GM12878 (cell line): ENCODE measurements around the gene PARP15. TPM values are rescaled to one million over a fixed set of nuclear protein-coding genes. Genes with fewer than 3 reads are reported as not detected.

Source experiments
- ATAC-seq: fragments of 200-7000 bp; cut with Tn5 transposase; 3 replicates; pipeline ENCODE4 v1.9.1; 2020; ENCODE audit warnings: mild to moderate bottlenecking, moderate library complexity
- BruUV-seq: library from RNA; stranded (reverse); fragments of 400-500 nt; replicated peaks from 2 replicates; lab custom pipeline; 2021; lab: Mats Ljungman, UMichigan
- CTCF ChIA-PET: fragments of 300-600 bp; sonication (Branson Sonifier 250); formaldehyde crosslinking; extraction: SDS; loops from one replicate; lab custom pipeline; 2021; ENCODE audit warnings: inconsistent platforms; lab: Yijun Ruan, JAX
- POLR2A ChIA-PET: fragments of 350-600 bp; formaldehyde crosslinking; extraction: SDS; loops from one replicate; lab custom pipeline; 2021; ENCODE audit warnings: inconsistent platforms; lab: Charles Lee
- RAD21 ChIA-PET: fragments of 300-600 bp; sonication (Branson Sonifier 250); formaldehyde crosslinking; loops from one replicate; lab custom pipeline; 2023; ENCODE audit warnings: antibody characterized with exemption; ENCODE audit not compliant: unreplicated experiment; lab: Charles Lee
- SMC1A ChIA-PET: fragments of 300-600 bp; sonication (Branson Sonifier 250); formaldehyde crosslinking; loops from one replicate; lab custom pipeline; 2023; ENCODE audit not compliant: unreplicated experiment, uncharacterized antibody; lab: Charles Lee
- DNase-seq: peaks from one replicate; pipeline ENCODE4 v3.0.0-alpha.2; 2011; ENCODE audit warnings: low read depth, low spot score
- FAIRE-seq: peaks from 3 replicates; lab custom pipeline; 2011; peaks lifted over from hg19 to GRCh38; lab: Jason Lieb, UNC
- H2AFZ ChIP-seq: 2 replicates; pipeline ENCODE4 v1.6.0; 2011; ENCODE audit warnings: low read depth, low read length, control low read depth; ENCODE audit not compliant: control insufficient read depth
- H3K27ac ChIP-seq: 2 replicates; pipeline ENCODE4 v1.5.1; 2011; ENCODE audit warnings: control low read depth; ENCODE audit not compliant: control insufficient read depth, insufficient read depth
- H3K27me3 ChIP-seq, 2 experiments: replicated peaks in 1 of 2; 2 replicates each; pipeline versions ENCODE4 v1.6.0 to v1.6.1; 2011; ENCODE audit warnings: low read length in 1 of 2; ENCODE audit not compliant: control insufficient read depth in 2 of 2, insufficient read depth in 2 of 2
- H3K36me3 ChIP-seq, 2 experiments: 2 replicates each; pipeline ENCODE4 v1.5.1; 2011; ENCODE audit warnings: low read length in 1 of 2; ENCODE audit not compliant: control insufficient read depth in 2 of 2, insufficient read depth in 2 of 2
- H3K4me1 ChIP-seq: 2 replicates; pipeline ENCODE4 v1.6.1; 2011; ENCODE audit warnings: mild to moderate bottlenecking, low read length, moderate library complexity, mixed read lengths; ENCODE audit not compliant: control insufficient read depth, insufficient read depth
- H3K4me2 ChIP-seq: 2 replicates; pipeline ENCODE4 v1.6.0; 2011; ENCODE audit warnings: control low read depth; ENCODE audit not compliant: control insufficient read depth, insufficient read depth
- H3K4me3 ChIP-seq: fragments of 200-600 bp; sonication (generic); 2 replicates; pipeline ENCODE4 v1.5.1; 2016
- H3K79me2 ChIP-seq: 2 replicates; pipeline ENCODE4 v1.6.0; 2011; ENCODE audit warnings: low read length; ENCODE audit not compliant: control insufficient read depth, insufficient read depth
- H3K9ac ChIP-seq: 2 replicates; pipeline ENCODE4 v1.8.0; 2011; ENCODE audit warnings: low read length, control low read depth, mixed read lengths; ENCODE audit not compliant: control insufficient read depth, insufficient read depth
- H3K9me3 ChIP-seq: replicated peaks from 3 replicates; pipeline ENCODE4 v1.5.1; 2011; ENCODE audit warnings: mild to moderate bottlenecking, low read length; ENCODE audit not compliant: control insufficient read depth, insufficient read depth
- H4K20me1 ChIP-seq: 2 replicates; pipeline ENCODE4 v1.6.0; 2011; ENCODE audit not compliant: control insufficient read depth, insufficient read depth
- BRCA1 ChIP-seq: IDR thresholded peaks from 2 replicates; pipeline ENCODE4 v1.6.1; 2011; ENCODE audit warnings: low read depth, low read length, improper control_type of control experiment
- CHD1 ChIP-seq: IDR thresholded peaks from 2 replicates; pipeline ENCODE4 v1.6.1; 2012; ENCODE audit warnings: low read depth, low read length, improper control_type of control experiment
- CTCF ChIP-seq, 3 experiments: IDR thresholded peaks in 2 of 3; conservative IDR thresholded peaks in 1 of 3; 2 replicates each; pipeline ENCODE4 v1.5.1; 2011; ENCODE audit warnings: low read depth in 3 of 3, low read length in 3 of 3, mild to moderate bottlenecking in 3 of 3, control low read depth in 2 of 3, moderate library complexity in 2 of 3, inconsistent platforms in 1 of 3, mixed read lengths in 1 of 3; ENCODE audit not compliant: control insufficient read depth in 2 of 3, insufficient read depth in 1 of 3; ENCODE audit errors: extremely low read depth in 1 of 3
- EGR1 ChIP-seq, 2 experiments: IDR thresholded peaks; 1 replicate in 1 of 2; 2 replicates in 1 of 2; pipeline ENCODE4 v1.6.1; 2011 to 2012; ENCODE audit warnings: low read depth in 2 of 2, low read length in 2 of 2, borderline replicate concordance in 1 of 2, mild to moderate bottlenecking in 1 of 2, moderate library complexity in 1 of 2
- IRF4 ChIP-seq: IDR thresholded peaks from 2 replicates; pipeline ENCODE4 v1.6.1; 2011; ENCODE audit warnings: low read depth, low read length
- LARP7 ChIP-seq: fragments of 450-650 bp; IDR thresholded peaks from 2 replicates; pipeline ENCODE4 v1.6.1; 2017; ENCODE audit warnings: mild to moderate bottlenecking
- MTA3 ChIP-seq: IDR thresholded peaks from 2 replicates; pipeline ENCODE4 v1.6.1; 2012; ENCODE audit warnings: low read length, inconsistent platforms, borderline replicate concordance
- NFIC ChIP-seq: IDR thresholded peaks from 2 replicates; pipeline ENCODE4 v1.6.1; 2012; ENCODE audit warnings: low read depth, mild to moderate bottlenecking, inconsistent platforms, low read length, moderate library complexity
- NFXL1 ChIP-seq: fragments of 450-650 bp; IDR thresholded peaks from 2 replicates; pipeline ENCODE4 v1.6.1; 2017; ENCODE audit warnings: antibody characterized with exemption, mild to moderate bottlenecking, borderline replicate concordance
- RB1 ChIP-seq: fragments of 450-650 bp; formaldehyde crosslinking; IDR thresholded peaks from 2 replicates; pipeline ENCODE4 v1.6.1; 2017; ENCODE audit warnings: mild to moderate bottlenecking, borderline replicate concordance
- RUNX3 ChIP-seq: IDR thresholded peaks from 2 replicates; pipeline ENCODE4 v1.6.1; 2012; ENCODE audit warnings: low read length, inconsistent platforms
- SMAD5 ChIP-seq: IDR thresholded peaks from 2 replicates; pipeline ENCODE4 v1.6.1; 2016; ENCODE audit warnings: antibody characterized with exemption, low read depth
- SMC3 ChIP-seq: IDR thresholded peaks from 2 replicates; pipeline ENCODE4 v1.6.1; 2011; ENCODE audit warnings: low read length, improper control_type of control experiment, borderline replicate concordance
- TCF12 ChIP-seq: IDR thresholded peaks from 2 replicates; pipeline ENCODE4 v1.6.1; 2011; ENCODE audit warnings: low read depth, mild to moderate bottlenecking, low read length
- WRNIP1 ChIP-seq: IDR thresholded peaks from 2 replicates; pipeline ENCODE4 v1.6.1; 2011; ENCODE audit warnings: low read depth, low read length, improper control_type of control experiment, borderline replicate concordance
- WGBS: methylation state at CpG from one replicate; pipeline ENCODE4 v1.1.6; 2016; ENCODE audit warnings: low lambda C conversion rate; ENCODE audit not compliant: insufficient replicate concordance, insufficient coverage; ENCODE audit errors: missing lambda C conversion rate; 5-methylcytosine and 5-hydroxymethylcytosine counted together
- in situ Hi-C: fragments of 300-500 bp; cut with MboI; formaldehyde crosslinking; loops from 9 replicates; pipeline ENCODE4 v1.14.3; 2018; ENCODE audit warnings: mixed read lengths
- intact Hi-C: fragments of 100-400 bp; cut with micrococcal nuclease; formaldehyde crosslinking; loops from one replicate; pipeline ENCODE4 v1.14.2; 2022; ENCODE audit not compliant: unreplicated experiment
- polyA plus RNA-seq, 11 experiments: library from polyadenylated mRNA; depleted of rRNA in 4 of 11; unstranded in 6 of 11; stranded (reverse) in 5 of 11; fragments of >200 nt; fragmentation: Nextera tagmentation in 4 of 11; fragmentation: Illumina TruSeq in 1 of 11; extraction: Ambion mirVana in 4 of 11; extraction: Trizol in 1 of 11; gene quantifications; 1 replicate in 1 of 11; 2 replicates in 10 of 11; pipeline versions ENCODE4 v1.2.1 to v1.2.3, GENCODE V29; 2011 to 2016; ENCODE audit warnings: inconsistent platforms in 2 of 11, missing spikeins in 2 of 11, low read depth in 1 of 11
- total RNA-seq, 4 experiments: library from RNA; depleted of rRNA in 3 of 4; stranded (reverse); fragments of >200 nt in 3 of 4; fragmentation: Illumina TruSeq in 1 of 4; extraction: Trizol in 1 of 4; gene quantifications; 2 replicates each; pipeline versions ENCODE4 v1.2.1 to v1.2.3, GENCODE V29; 2013 to 2021
- TF ChIP-seq, protein P1 (sequence below): IDR thresholded peaks from 2 replicates; pipeline ENCODE4 v1.6.1; 2011; ENCODE audit warnings: low read depth, low read length, improper control_type of control experiment, borderline replicate concordance
- TF ChIP-seq, protein P2 (sequence below): fragments of 450-650 bp; formaldehyde crosslinking; IDR thresholded peaks from 2 replicates; pipeline ENCODE4 v1.5.0; 2022; ENCODE audit warnings: mild to moderate bottlenecking, missing genetic modification characterization

Gene PARP15
- total and polyA plus RNA-seq, 10 of the 15 experiments (the other 5 are each of a cell fraction or from before 2014, with no cell fraction given), result 9.0 to 234 (median 36.3) TPM

DNA sequence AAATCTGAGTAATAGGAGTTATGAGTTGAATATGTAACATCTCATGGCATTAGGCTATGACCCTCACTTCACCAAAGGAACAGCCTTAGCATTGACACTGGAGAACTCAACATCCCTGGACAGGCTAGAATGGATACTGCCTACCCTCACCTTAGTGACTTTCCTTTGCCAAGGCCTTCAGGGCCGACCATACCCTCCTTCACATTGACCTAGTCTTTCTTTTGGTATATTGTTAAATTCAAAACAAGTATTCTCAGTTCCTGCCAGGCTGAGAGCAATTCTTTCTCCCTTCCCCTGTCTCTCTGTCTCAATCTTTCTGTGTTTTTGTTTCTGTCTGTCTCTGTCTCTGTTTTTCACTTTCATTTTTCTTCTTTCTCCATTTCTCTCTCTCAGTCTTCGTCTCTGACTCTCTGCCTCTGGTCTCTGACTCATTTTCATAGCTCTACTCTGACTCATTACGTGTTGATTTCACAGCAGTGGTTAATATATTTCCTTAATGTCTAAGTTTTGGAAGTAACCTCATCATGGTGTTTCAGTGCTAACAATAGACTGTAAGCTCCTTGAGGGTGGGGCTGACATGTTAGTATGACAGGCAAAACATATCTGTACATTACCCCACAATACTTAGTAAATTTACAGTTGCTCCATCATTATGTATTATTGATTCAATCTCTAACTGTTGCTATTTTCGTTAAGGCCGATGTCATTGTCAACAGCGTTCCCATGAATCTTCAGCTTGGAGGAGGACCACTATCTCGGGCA lies 32.5 kb downstream of the PARP15 start:
- Histone ChIP-seq H3K27me3 (no peaks in the 10 kb centered on the region), H3K9me3 (peaks cover 10% of the 10 kb centered on the region), H2AFZ (no peak overlapping the region), H3K4me3 (no peak overlapping the region), H4K20me1 (no peaks in the 10 kb centered on the region), H3K36me3 (peaks cover 7 to 8% of the 10 kb centered on the region in 2 experiments), H3K27ac (peak overlapping the region; percentile 75), H3K79me2 (no peaks in the 10 kb centered on the region), H3K4me2 (peak overlapping the region; percentile 83), H3K9ac (0 out of 2 replicates have a peak overlapping the region, but pooled peaks have one; percentile 15), H3K4me1 (peaks cover 22% of the 10 kb centered on the region)
- ChIA-PET POLR2A (interaction anchor here (0.9 to 1.6 kb wide), 6 partner anchors 9 to 69 kb away, joined by 3 to 5 read pairs (median 3); no protein-coding TSS in a partner anchor), RAD21 (interaction anchor here (0.8 to 2.6 kb wide), 8 partner anchors 10 to 69 kb away, joined by 3 to 29 read pairs (median 6); no protein-coding TSS in a partner anchor), CTCF (interaction anchor here (0.7 to 1.1 kb wide), 6 partner anchors 10 to 51 kb away, joined by 3 to 4 read pairs (median 3); no protein-coding TSS in a partner anchor), SMC1A (interaction anchor here (0.6 to 2.2 kb wide), 14 partner anchors 9 to 69 kb away, joined by 3 to 12 read pairs (median 5); no protein-coding TSS in a partner anchor)
- WGBS, result 54% methylated on average over 7 of the region's 7 CpGs
- in situ Hi-C loops, result no loop called here
- DNase-seq (peak; percentile 98), ATAC-seq (peak; percentile 96), FAIRE-seq (peak; percentile 83)
- no TSS peak for BruUV-seq
- intact Hi-C loops, result loop anchor here (1.0 to 2.0 kb wide), 4 partner anchors 17 to 49 kb away; no protein-coding TSS in a partner anchor
- TF ChIP-seq, protein P1, sequence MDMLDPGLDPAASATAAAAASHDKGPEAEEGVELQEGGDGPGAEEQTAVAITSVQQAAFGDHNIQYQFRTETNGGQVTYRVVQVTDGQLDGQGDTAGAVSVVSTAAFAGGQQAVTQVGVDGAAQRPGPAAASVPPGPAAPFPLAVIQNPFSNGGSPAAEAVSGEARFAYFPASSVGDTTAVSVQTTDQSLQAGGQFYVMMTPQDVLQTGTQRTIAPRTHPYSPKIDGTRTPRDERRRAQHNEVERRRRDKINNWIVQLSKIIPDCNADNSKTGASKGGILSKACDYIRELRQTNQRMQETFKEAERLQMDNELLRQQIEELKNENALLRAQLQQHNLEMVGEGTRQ, result peak; percentile 80
- TF ChIP-seq BRCA1 (no peak), LARP7 (no peak), RUNX3 (peak; percentile 100), SMC3 (peak; percentile 32; the same call in 1 of the 2 replicates), TCF12 (no peak), RB1 (no peak), IRF4 (peak; percentile 97), SMAD5 (no peak), NFIC (peak; percentile 100), WRNIP1 (no peak), CTCF (IDR thresholded peaks at IDR 0.05 in 2 of 3, conservative IDR thresholded peaks at IDR 0.05 in 1 of 3; ENCODE audit: control insufficient read depth in 2 of 3, extremely low read depth in 1 of 3, insufficient read depth in 1 of 3, low read depth in 3 of 3, low read length in 3 of 3) (no peak), EGR1 (IDR thresholded peaks at IDR 0.05; ENCODE audit: borderline replicate concordance in 1 of 2, low read depth in 2 of 2, low read length in 2 of 2) (no peak), CHD1 (no peak), MTA3 (peak; percentile 98; the same call in 1 of the 2 replicates), NFXL1 (no peak)
- TF ChIP-seq, protein P2, sequence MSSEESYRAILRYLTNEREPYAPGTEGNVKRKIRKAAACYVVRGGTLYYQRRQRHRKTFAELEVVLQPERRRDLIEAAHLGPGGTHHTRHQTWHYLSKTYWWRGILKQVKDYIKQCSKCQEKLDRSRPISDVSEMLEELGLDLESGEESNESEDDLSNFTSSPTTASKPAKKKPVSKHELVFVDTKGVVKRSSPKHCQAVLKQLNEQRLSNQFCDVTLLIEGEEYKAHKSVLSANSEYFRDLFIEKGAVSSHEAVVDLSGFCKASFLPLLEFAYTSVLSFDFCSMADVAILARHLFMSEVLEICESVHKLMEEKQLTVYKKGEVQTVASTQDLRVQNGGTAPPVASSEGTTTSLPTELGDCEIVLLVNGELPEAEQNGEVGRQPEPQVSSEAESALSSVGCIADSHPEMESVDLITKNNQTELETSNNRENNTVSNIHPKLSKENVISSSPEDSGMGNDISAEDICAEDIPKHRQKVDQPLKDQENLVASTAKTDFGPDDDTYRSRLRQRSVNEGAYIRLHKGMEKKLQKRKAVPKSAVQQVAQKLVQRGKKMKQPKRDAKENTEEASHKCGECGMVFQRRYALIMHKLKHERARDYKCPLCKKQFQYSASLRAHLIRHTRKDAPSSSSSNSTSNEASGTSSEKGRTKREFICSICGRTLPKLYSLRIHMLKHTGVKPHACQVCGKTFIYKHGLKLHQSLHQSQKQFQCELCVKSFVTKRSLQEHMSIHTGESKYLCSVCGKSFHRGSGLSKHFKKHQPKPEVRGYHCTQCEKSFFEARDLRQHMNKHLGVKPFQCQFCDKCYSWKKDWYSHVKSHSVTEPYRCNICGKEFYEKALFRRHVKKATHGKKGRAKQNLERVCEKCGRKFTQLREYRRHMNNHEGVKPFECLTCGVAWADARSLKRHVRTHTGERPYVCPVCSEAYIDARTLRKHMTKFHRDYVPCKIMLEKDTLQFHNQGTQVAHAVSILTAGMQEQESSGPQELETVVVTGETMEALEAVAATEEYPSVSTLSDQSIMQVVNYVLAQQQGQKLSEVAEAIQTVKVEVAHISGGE (CRISPR knock-in tag), result no peak
